SU-DHL-6 (cell line): ENCODE results near the gene ONECUT3.

Source experiments
- CTCF ChIP-seq: fragments of 200-600 bp; sonication (generic); IDR thresholded peaks from one replicate; pipeline ENCODE4 v1.5.1; 2017; ENCODE audit warnings: antibody characterized with exemption, mild to moderate bottlenecking, low read length, moderate library complexity; ENCODE audit not compliant: insufficient read depth, poor library complexity, severe bottlenecking
- EZH2phosphoT487 ChIP-seq: fragments of 200-600 bp; sonication (generic), shearing (Covaris generic); conservative IDR thresholded peaks from 2 replicates; pipeline ENCODE4 v1.6.1; 2018; ENCODE audit warnings: mild to moderate bottlenecking, antibody characterized with exemption, low read length, moderate library complexity, mixed read lengths

GRCh38 chr19:1752009-1752756, 1.1 kb upstream of the ONECUT3 start:
- no peak for TF ChIP-seq CTCF
- no peak for TF ChIP-seq EZH2phosphoT487
